Smooth muscle cell (in vitro differentiated cells): ENCODE data around the gene MAN1C1. TPM values are rescaled to one million over a fixed set of nuclear protein-coding genes. Genes with fewer than 3 reads are reported as not detected.

Experiments
- DNase-seq: peaks from one replicate; lab custom pipeline; 2025; ENCODE audit not compliant: unreplicated experiment; lab: John Stamatoyannopoulos, UW
- H2AFZ ChIP-seq: fragments of 200-600 bp; sonication (generic); 2 replicates; pipeline ENCODE4 v1.6.0; 2016; ENCODE audit warnings: antibody characterized with exemption, low read depth, mild to moderate bottlenecking
- H3F3A ChIP-seq: fragments of 200-600 bp; sonication (generic); 2 replicates; pipeline ENCODE4 v1.6.0; 2017; ENCODE audit warnings: antibody characterized with exemption, low read depth
- H3K27ac ChIP-seq: fragments of 200-600 bp; sonication (generic); 2 replicates; pipeline ENCODE4 v1.5.1; 2016; ENCODE audit warnings: low read depth, mild to moderate bottlenecking
- H3K27me3 ChIP-seq: fragments of 200-600 bp; sonication (generic); 2 replicates; pipeline ENCODE4 v1.6.1; 2016; ENCODE audit warnings: low read depth, mild to moderate bottlenecking
- H3K36me3 ChIP-seq: fragments of 200-600 bp; sonication (generic); 2 replicates; pipeline ENCODE4 v1.5.1; 2016; ENCODE audit warnings: low read depth
- H3K4me1 ChIP-seq: fragments of 200-600 bp; sonication (generic); 2 replicates; pipeline ENCODE4 v1.5.1; 2016; ENCODE audit warnings: low read depth
- H3K4me2 ChIP-seq: fragments of 200-600 bp; sonication (generic); 2 replicates; pipeline ENCODE4 v1.6.0; 2016; ENCODE audit warnings: mild to moderate bottlenecking
- H3K4me3 ChIP-seq: fragments of 200-600 bp; sonication (generic); 2 replicates; pipeline ENCODE4 v1.5.1; 2016; ENCODE audit warnings: mild to moderate bottlenecking
- H3K79me2 ChIP-seq: fragments of 200-600 bp; sonication (generic); 2 replicates; pipeline ENCODE4 v1.6.0; 2016; ENCODE audit warnings: low read depth, mild to moderate bottlenecking
- H3K9ac ChIP-seq: fragments of 200-600 bp; sonication (generic); 2 replicates; pipeline ENCODE4 v1.6.0; 2016; ENCODE audit warnings: low read depth
- H3K9me3 ChIP-seq: fragments of 200-600 bp; sonication (generic); replicated peaks from 2 replicates; pipeline ENCODE4 v1.5.1; 2016; ENCODE audit warnings: low read depth
- H4K20me1 ChIP-seq: fragments of 200-600 bp; sonication (generic); 2 replicates; pipeline ENCODE4 v1.6.0; 2016; ENCODE audit warnings: low read depth
- CTCF ChIP-seq: fragments of 200-600 bp; sonication (generic); IDR thresholded peaks from 2 replicates; pipeline ENCODE4 v1.5.1; 2017; ENCODE audit warnings: borderline replicate concordance, mild to moderate bottlenecking, antibody characterized with exemption; ENCODE audit not compliant: insufficient read depth, poor library complexity, severe bottlenecking
- WGBS: methylation state at CpG from one replicate; pipeline ENCODE4 v1.1.7; 2016; ENCODE audit warnings: low lambda C conversion rate; 5-methylcytosine and 5-hydroxymethylcytosine counted together
- polyA plus RNA-seq: library from polyadenylated mRNA; unstranded; fragments of >200 nt; fragmentation: Nextera tagmentation; extraction: Ambion mirVana; gene quantifications from 2 replicates; pipeline ENCODE4 v1.2.1, GENCODE V29; 2016
- total RNA-seq: library from RNA; depleted of rRNA; stranded (reverse); fragments of >200 nt; gene quantifications from 2 replicates; pipeline ENCODE4 v1.2.3, GENCODE V29; 2014

Gene MAN1C1
- total and polyA plus RNA-seq, 2 experiments from 2014 or later: 4.4 to 10.5 TPM

GRCh38 chr1:25687221-25688017 lies 70.8 kb downstream of the MAN1C1 start:
- H4K20me1 ChIP-seq: no peaks in the 10 kb centered on the region
- no peak overlapping the region for H3K9ac ChIP-seq
- no peak overlapping the region for H3K4me3 ChIP-seq
- DNase-seq: no peak
- no peak overlapping the region for H3K4me2 ChIP-seq
- no peaks in the 10 kb centered on the region for H3K79me2 ChIP-seq
- WGBS: 93% methylated on average over 6 of the region's 6 CpGs
- H3K27ac ChIP-seq: no peak overlapping the region
- H3K27me3 ChIP-seq: no peaks in the 10 kb centered on the region
- no peaks in the 10 kb centered on the region for H3K36me3 ChIP-seq
- no peak for TF ChIP-seq CTCF
- no peaks in the 10 kb centered on the region for H3K4me1 ChIP-seq
- H2AFZ ChIP-seq: no peak overlapping the region
- H3F3A ChIP-seq: no peaks in the 10 kb centered on the region
- no peaks in the 10 kb centered on the region for H3K9me3 ChIP-seq

- Histone ChIP-seq H3K9ac (no peak overlapping the region), H3K4me1 (no peaks in the 10 kb centered on the region)
Measured at GRCh38 chr1:25688390-25689119, 72.0 kb downstream of the MAN1C1 start.

GRCh38 chr1:25689686-25690381 lies 73.2 kb downstream of the MAN1C1 start:
- WGBS: 97% methylated on average over 18 of the region's 18 CpGs
- no peaks in the 10 kb centered on the region for H3K36me3 ChIP-seq
- no peak for DNase-seq
- H3K9ac ChIP-seq: no peak overlapping the region
- no peak overlapping the region for H3K4me2 ChIP-seq
- no peaks in the 10 kb centered on the region for H3K27me3 ChIP-seq
- H3K4me3 ChIP-seq: no peak overlapping the region
- H2AFZ ChIP-seq: no peak overlapping the region
- no peak overlapping the region for H3K27ac ChIP-seq
- H4K20me1 ChIP-seq: no peaks in the 10 kb centered on the region
- TF ChIP-seq CTCF: no peak
- no peaks in the 10 kb centered on the region for H3K79me2 ChIP-seq
- H3K9me3 ChIP-seq: no peaks in the 10 kb centered on the region
- H3K4me1 ChIP-seq: peaks cover 3% of the 10 kb centered on the region
- H3F3A ChIP-seq: peaks cover 9% of the 10 kb centered on the region

More at GRCh38 chr1:25688390-25689119, 72.0 kb downstream of the MAN1C1 start:
- Histone ChIP-seq H3F3A (no peaks in the 10 kb centered on the region), H3K9me3 (no peaks in the 10 kb centered on the region), H3K4me2 (peak overlapping the region; percentile 38), H3K27ac (peak overlapping the region; percentile 25), H2AFZ (peak overlapping the region; percentile 44), H3K27me3 (no peaks in the 10 kb centered on the region), H4K20me1 (no peaks in the 10 kb centered on the region), H3K79me2 (no peaks in the 10 kb centered on the region), H3K4me3 (no peak overlapping the region), H3K36me3 (no peaks in the 10 kb centered on the region)
- no peak for DNase-seq
- TF ChIP-seq CTCF: no peak
- 58% methylated on average over 9 of the region's 9 CpGs for WGBS
